WERI-Rb-1 (cell line): Measurements from ENCODE around the gene CA5A.
"Not testable (repeated sequence)": the region's sequence is repeated elsewhere in the genome, so short reads cannot be mapped to it uniquely, and the experiment has no call there.

Experiments used
- DNase-seq: peaks from one replicate; pipeline ENCODE4 v3.0.0-alpha.2; 2020
- H3K27ac ChIP-seq: fragments of 250-450 bp; sonication (Bioruptor Pico); 2 replicates; pipeline ENCODE4 v1.5.1; 2020; ENCODE audit warnings: mild to moderate bottlenecking, moderate library complexity
- H3K27me3 ChIP-seq: fragments of 250-450 bp; sonication (Bioruptor Pico); 2 replicates; pipeline ENCODE4 v1.5.1; 2021; ENCODE audit warnings: mild to moderate bottlenecking, low read depth, moderate library complexity; ENCODE audit not compliant: insufficient read depth, severe bottlenecking
- H3K36me3 ChIP-seq: fragments of 250-450 bp; sonication (Bioruptor Pico); 2 replicates; pipeline ENCODE4 v1.5.1; 2020; ENCODE audit warnings: mild to moderate bottlenecking, moderate library complexity
- H3K4me3 ChIP-seq: 2 replicates; pipeline ENCODE4 v1.5.1; 2011; ENCODE audit warnings: low read depth, mild to moderate bottlenecking, control low read depth, low read length
- H3K9me3 ChIP-seq: fragments of 250-450 bp; sonication (Bioruptor Pico); 2 replicates; pipeline ENCODE4 v1.5.1; 2021; ENCODE audit warnings: mild to moderate bottlenecking, moderate library complexity; ENCODE audit not compliant: severe bottlenecking
- TF ChIP-seq, protein P1 (sequence below): IDR thresholded peaks from 2 replicates; pipeline ENCODE4 v1.5.1; 2011; ENCODE audit warnings: low read depth, mild to moderate bottlenecking, control low read depth, inconsistent platforms, low read length

Gene CA5A

DNA sequence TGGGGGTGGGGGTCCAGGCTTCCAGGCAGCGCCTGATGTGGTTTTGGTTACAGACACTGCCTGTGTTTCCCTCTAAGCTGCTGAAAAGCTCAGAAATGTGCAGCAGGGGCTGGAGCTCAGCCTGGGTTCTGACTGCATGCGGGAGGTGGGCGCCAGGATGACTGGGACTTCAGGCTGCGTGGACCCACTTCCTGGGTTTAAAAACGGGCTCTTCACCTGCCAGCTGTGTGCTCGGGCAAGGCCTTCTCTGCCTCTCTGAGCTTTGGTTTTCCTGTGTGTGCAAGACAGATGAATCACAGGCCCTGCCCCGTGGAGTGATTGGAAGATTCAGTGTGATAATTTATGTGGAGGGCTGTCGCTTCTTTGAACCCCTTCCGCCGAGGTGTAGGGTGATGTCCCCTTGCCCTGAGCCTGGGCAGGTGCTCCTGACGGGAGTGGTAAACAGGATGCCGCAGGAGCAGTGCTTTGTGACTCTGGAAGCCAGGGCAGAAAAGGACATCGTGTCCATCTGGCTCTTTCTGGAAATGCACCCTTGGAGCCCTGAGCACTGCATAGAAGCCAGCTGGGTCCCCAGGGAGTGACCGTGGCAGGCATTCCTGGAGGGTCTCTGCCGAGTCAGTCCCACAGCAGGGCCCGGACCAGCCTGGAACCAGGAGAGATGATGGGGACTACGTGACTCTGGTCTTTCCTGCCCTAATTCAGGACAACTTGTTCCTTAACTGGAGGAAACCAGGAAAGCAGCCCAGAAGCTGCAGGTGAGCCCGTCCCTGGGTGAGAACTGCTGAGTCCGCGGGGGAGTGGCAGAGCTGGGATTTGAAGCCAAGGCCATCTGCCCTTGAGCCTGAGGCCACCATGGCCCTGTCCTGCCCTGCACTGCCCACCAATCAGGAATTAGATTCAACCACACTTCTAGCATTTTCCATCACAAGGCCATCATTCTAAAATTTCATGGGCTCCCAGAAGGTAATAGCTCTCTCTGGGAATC lies 38.5 kb downstream of the CA5A start:
- Histone ChIP-seq H3K36me3 (no peaks in the 10 kb centered on the region), H3K27me3 (no peaks in the 10 kb centered on the region), H3K4me3 (no peak overlapping the region), H3K27ac (no peak overlapping the region), H3K9me3 (no peaks in the 10 kb centered on the region)
- DNase-seq: peak; percentile 19
- TF ChIP-seq, protein P1, sequence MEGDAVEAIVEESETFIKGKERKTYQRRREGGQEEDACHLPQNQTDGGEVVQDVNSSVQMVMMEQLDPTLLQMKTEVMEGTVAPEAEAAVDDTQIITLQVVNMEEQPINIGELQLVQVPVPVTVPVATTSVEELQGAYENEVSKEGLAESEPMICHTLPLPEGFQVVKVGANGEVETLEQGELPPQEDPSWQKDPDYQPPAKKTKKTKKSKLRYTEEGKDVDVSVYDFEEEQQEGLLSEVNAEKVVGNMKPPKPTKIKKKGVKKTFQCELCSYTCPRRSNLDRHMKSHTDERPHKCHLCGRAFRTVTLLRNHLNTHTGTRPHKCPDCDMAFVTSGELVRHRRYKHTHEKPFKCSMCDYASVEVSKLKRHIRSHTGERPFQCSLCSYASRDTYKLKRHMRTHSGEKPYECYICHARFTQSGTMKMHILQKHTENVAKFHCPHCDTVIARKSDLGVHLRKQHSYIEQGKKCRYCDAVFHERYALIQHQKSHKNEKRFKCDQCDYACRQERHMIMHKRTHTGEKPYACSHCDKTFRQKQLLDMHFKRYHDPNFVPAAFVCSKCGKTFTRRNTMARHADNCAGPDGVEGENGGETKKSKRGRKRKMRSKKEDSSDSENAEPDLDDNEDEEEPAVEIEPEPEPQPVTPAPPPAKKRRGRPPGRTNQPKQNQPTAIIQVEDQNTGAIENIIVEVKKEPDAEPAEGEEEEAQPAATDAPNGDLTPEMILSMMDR: no peak

DNA sequence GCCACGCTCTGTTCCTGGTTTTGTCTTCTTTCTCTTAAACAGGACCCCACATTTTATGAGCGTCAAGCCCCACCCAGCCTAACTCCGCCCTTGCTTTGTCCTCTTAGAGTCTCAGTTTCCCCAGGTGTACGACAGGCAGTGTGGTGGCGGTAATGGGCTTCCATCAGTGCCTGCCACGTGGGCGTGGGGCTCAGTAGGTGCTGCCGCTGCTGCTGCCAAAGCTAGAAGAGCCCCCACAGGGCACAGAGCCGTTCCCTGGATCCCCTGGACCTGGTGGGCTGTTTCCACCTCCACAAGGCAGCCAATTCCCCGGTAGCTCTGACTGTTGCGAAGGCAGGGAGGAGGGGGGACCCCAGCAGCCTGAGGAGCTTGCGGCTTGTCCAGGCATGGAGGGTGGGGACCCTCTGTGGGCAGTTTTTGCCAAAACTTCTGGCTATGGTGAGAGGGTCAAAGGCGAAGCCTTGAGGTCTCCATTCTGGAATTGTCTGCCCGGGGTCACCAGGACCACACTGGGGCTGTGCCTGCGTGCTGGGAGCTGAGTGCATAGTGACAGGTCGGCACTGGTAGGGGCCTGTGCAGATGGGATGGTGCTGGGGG lies 39.3 kb downstream of the CA5A start:
- H3K9me3 ChIP-seq: not testable (repeated sequence)

GRCh38 chr16:87896176-87896890 lies 40.0 kb downstream of the CA5A start:
- DNase-seq, H3K27ac ChIP-seq, H3K27me3 ChIP-seq, H3K4me3 ChIP-seq, H3K9me3 ChIP-seq, H3K36me3 ChIP-seq: not testable (repeated sequence)

More for the DNA sequence above, 39.3 kb downstream of the CA5A start:
- H3K4me3 ChIP-seq, DNase-seq, H3K36me3 ChIP-seq, H3K27me3 ChIP-seq, H3K27ac ChIP-seq: not testable (repeated sequence)

DNA sequence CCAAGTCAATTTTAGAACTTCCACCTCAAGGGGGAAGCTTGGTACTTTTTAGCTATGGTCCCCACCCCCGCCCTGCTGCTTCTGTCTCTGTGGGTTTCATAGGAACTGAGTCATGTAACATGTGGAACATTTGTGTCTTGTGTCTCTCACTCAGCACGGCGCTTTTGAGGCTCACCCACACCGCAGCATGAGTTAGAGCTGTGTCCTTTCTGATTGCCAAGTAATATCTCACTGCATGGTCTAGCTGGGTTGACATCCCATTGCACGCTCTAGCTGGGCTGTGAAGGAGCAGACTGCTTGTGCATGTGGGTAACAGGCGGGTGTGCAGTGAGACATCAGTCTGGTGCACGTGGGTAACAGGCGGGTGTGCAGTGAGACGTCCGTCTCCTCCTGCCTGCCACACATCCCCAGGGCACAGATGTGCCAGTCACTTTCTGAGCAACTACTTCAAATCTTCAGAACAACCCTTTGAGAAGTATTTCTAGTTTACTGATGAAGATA lies 40.6 kb downstream of the CA5A start:
- no peaks in the 10 kb centered on the region for H3K36me3 ChIP-seq
- H3K9me3 ChIP-seq: no peaks in the 10 kb centered on the region
- H3K4me3 ChIP-seq: no peak overlapping the region
- no peaks in the 10 kb centered on the region for H3K27me3 ChIP-seq
- DNase-seq: no peak
- no peak overlapping the region for H3K27ac ChIP-seq
- TF ChIP-seq, protein P1: no peak

- not testable (repeated sequence) for DNase-seq, H3K4me3 ChIP-seq, H3K27me3 ChIP-seq, H3K27ac ChIP-seq, H3K9me3 ChIP-seq, H3K36me3 ChIP-seq
These were observed 42.3 kb downstream of the CA5A start for GRCh38 chr16:87894005-87894404.

DNA sequence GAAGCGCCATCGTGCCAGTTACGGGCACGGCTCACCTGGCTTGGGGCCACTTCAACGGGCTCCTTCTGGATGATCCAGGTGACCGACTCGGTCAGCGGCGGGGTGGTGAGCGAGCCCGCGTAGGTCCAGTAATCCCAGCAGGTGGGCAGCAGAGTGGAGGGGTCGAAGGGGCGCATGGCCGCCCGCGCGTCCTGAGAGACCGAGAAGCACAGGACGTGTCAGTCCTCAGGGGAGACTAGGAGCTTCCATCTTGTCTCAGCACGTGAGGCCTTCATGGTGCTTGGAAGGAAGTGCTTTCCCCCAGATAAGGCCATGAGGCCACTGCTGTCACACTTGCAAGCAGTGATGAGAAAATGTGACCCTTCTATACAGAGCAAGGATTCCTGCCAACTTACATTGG lies 44.6 kb downstream of the CA5A start:
- TF ChIP-seq, protein P1: no peak
- no peak overlapping the region for H3K4me3 ChIP-seq

DNA sequence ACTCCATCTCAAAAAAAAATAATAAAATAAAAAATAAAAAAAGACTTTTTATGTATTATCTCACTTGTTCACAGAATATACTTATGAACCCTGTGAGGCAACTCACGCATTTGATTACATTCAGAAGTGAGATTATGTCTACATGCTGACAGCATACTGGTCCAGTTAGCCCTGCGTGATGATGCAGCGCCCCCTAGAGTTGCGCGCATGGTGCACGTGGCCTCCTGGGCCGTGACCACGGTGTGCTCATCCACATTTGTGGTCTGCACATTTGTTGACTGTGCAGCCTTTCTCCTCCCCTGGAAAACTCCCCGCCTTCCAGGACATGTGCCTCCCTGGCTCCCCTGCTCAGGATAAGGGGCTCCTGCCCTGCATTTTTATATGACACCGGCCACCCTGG lies 46.6 kb downstream of the CA5A start:
- DNase-seq, H3K27me3 ChIP-seq, H3K9me3 ChIP-seq, H3K4me3 ChIP-seq, H3K36me3 ChIP-seq, H3K27ac ChIP-seq: not testable (repeated sequence)
- TF ChIP-seq, protein P1: peak; percentile 34; the same call in 1 of the 2 replicates

More for the DNA sequence above, 44.6 kb downstream of the CA5A start:
- no peak for DNase-seq
- Histone ChIP-seq H3K27ac (no peak overlapping the region), H3K36me3 (no peaks in the 10 kb centered on the region), H3K9me3 (no peaks in the 10 kb centered on the region), H3K27me3 (no peaks in the 10 kb centered on the region)

GRCh38 chr16:87888346-87888745 lies 48.0 kb downstream of the CA5A start:
- H3K9me3 ChIP-seq, H3K27ac ChIP-seq, H3K4me3 ChIP-seq, H3K27me3 ChIP-seq, H3K36me3 ChIP-seq, DNase-seq: not testable (repeated sequence)

GRCh38 chr16:87887931-87888330 lies 48.4 kb downstream of the CA5A start:
- H3K27ac ChIP-seq: not testable (repeated sequence)

More at GRCh38 chr16:87887931-87888330, 48.4 kb downstream of the CA5A start:
- not testable (repeated sequence) for H3K36me3 ChIP-seq, H3K9me3 ChIP-seq, H3K4me3 ChIP-seq, DNase-seq, H3K27me3 ChIP-seq
